HG03095 (cell line): Measurements from ENCODE around the gene BCL2L1.
"Not testable (repeated sequence)": the region's sequence is repeated elsewhere in the genome, so short reads cannot be mapped to it uniquely, and the experiment has no call there.

Source experiments
- ATAC-seq: cut with Tn5 transposase; IDR thresholded peaks from one replicate; pipeline ENCODE4 v1.9.1; 2021; ENCODE audit warnings: moderate library complexity; ENCODE audit not compliant: unreplicated experiment

Gene BCL2L1

GRCh38 chr20:31677553-31678260 is 45.0 kb downstream of the BCL2L1 start:
- ATAC-seq = no peak

GRCh38 chr20:31676609-31676989 is 46.1 kb downstream of the BCL2L1 start:
- no peak for ATAC-seq

- peak; percentile 48 for ATAC-seq
Measured at GRCh38 chr20:31675828-31676608, 46.6 kb downstream of the BCL2L1 start.

- no peak for ATAC-seq
Measured at GRCh38 chr20:31674895-31675827, 47.5 kb downstream of the BCL2L1 start.

- ATAC-seq = no peak
Measured at GRCh38 chr20:31673943-31674463, 48.7 kb downstream of the BCL2L1 start.

GRCh38 chr20:31673435-31673834 is 49.2 kb downstream of the BCL2L1 start:
- no peak for ATAC-seq

- no peak for ATAC-seq
Measured at GRCh38 chr20:31671324-31671723, 51.3 kb downstream of the BCL2L1 start.

- ATAC-seq = no peak
Measured at GRCh38 chr20:31670371-31671228, 52.1 kb downstream of the BCL2L1 start.

- ATAC-seq = no peak
Measured at GRCh38 chr20:31669876-31670275, 52.8 kb downstream of the BCL2L1 start.

GRCh38 chr20:31668944-31669343 is 53.7 kb downstream of the BCL2L1 start:
- ATAC-seq = not testable (repeated sequence)

- ATAC-seq = no peak
Measured at GRCh38 chr20:31667315-31668285, 55.1 kb downstream of the BCL2L1 start.

GRCh38 chr20:31666258-31667042 is 56.2 kb downstream of the BCL2L1 start:
- no peak for ATAC-seq

- ATAC-seq = no peak
Measured at GRCh38 chr20:31665753-31666152, 56.9 kb downstream of the BCL2L1 start.

GRCh38 chr20:31664696-31665354 is 57.8 kb downstream of the BCL2L1 start:
- no peak for ATAC-seq

GRCh38 chr20:31663838-31664695 is 58.6 kb downstream of the BCL2L1 start:
- ATAC-seq = no peak

- no peak for ATAC-seq
Measured at GRCh38 chr20:31663524-31663837, 59.2 kb downstream of the BCL2L1 start.

- ATAC-seq = no peak
Measured at GRCh38 chr20:31662372-31662854, 60.3 kb downstream of the BCL2L1 start.
